BJ (cell line): Measurements from ENCODE around the gene CITED1. TPM values are rescaled to one million over a fixed set of nuclear protein-coding genes. Genes with fewer than 3 reads are reported as not detected.
A peak's percentile ranks its signal among the peaks of the same experiment; 100 is the strongest.

Experiments used
- CTCF ChIA-PET: fragments of 350-600 bp; formaldehyde crosslinking; extraction: SDS; loops from one replicate; lab custom pipeline; 2021; ENCODE audit warnings: antibody characterized with exemption, inconsistent platforms; lab: Yijun Ruan, JAX
- POLR2A ChIA-PET: fragments of 300-600 bp; sonication (Branson Sonifier 250); formaldehyde crosslinking; extraction: SDS; loops from one replicate; lab custom pipeline; 2021; ENCODE audit warnings: antibody characterized with exemption; lab: Charles Lee
- DNase-seq: peaks from one replicate; pipeline ENCODE4 v3.0.0-alpha.2; 2011; ENCODE audit warnings: low read depth
- H3K27me3 ChIP-seq: 2 replicates; pipeline ENCODE4 v1.6.0; 2011; ENCODE audit warnings: low read length; ENCODE audit not compliant: control insufficient read depth, insufficient read depth
- H3K36me3 ChIP-seq: 2 replicates; pipeline ENCODE4 v1.5.1; 2011; ENCODE audit warnings: low read length; ENCODE audit not compliant: control insufficient read depth, insufficient read depth
- H3K4me3 ChIP-seq: 2 replicates; pipeline ENCODE4 v1.5.1; 2011; ENCODE audit warnings: low read depth, mild to moderate bottlenecking, control low read depth, low read length
- polyA minus RNA-seq: library from RNA; depleted of rRNA, polyadenylated mRNA; stranded (reverse); fragments of >200 nt; gene quantifications from 2 replicates; pipeline ENCODE4 v1.2.3, GENCODE V29; 2011; rRNA and poly(A)+ RNA removed
- polyA plus RNA-seq: library from polyadenylated mRNA; depleted of rRNA; stranded (reverse); fragments of >200 nt; gene quantifications from 2 replicates; pipeline ENCODE4 v1.2.3, GENCODE V29; 2011; rRNA removed
- TF ChIP-seq, protein P1 (sequence below): IDR thresholded peaks from 2 replicates; pipeline ENCODE4 v1.5.1; 2011; ENCODE audit warnings: low read depth, mild to moderate bottlenecking, control low read depth, inconsistent platforms, low read length, moderate library complexity; ENCODE audit not compliant: insufficient read depth

Gene CITED1, protein sequence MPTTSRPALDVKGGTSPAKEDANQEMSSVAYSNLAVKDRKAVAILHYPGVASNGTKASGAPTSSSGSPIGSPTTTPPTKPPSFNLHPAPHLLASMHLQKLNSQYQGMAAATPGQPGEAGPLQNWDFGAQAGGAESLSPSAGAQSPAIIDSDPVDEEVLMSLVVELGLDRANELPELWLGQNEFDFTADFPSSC
- not detected in 2 replicates for polyA plus RNA-seq
- not detected in 2 replicates for polyA minus RNA-seq

DNA sequence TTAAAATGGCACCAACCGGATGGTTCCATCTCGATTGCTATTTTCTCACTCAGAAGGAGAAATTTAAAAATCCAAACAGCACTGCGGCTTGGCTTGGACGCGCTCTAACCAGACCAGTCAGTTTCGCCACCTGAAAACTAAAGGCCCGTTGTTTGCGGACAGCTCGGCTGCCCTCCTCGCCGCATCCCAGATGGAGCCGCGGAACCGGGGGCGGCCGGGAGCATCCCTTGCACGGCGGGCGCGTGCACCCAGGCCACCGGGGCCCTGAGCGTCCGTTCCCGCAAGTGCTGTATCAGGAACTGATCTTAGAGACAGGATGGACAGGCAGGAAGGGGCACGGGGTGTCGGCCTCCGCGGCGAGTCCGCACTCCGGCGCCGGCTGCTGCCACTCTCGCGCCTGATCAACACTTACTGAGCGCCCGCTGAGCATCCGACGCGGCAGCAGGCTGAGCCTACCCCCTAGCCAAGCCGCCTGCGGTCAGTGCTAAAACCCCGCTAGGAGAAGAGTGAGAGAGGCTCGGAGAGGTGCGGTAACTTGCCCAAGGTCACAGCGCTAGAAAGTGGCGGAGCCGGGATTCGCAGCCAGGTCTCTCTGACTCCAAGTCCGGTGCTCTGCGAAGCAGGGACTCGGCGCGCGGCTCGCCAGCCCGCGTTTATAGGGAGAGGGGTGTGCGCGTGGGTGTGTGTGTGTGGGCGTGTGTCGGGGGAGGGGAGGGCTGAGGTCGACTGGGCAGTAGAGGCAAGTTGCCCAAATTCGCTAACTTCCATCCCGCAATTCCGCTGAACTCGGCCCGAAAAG lies at the start of gene CITED1:
Gene CITED1, minus strand, starts transcription at position 629 of the 799 bp plus-strand sequence. CDS start 3,045 bp downstream, outside the sequence.
- H3K27me3 ChIP-seq = peaks cover 55% of the 10 kb centered on the region
- ChIA-PET CTCF (interaction anchor here (0.5 kb wide), 1 partner anchor 10 kb away, joined by 3 read pairs; no protein-coding TSS in a partner anchor), POLR2A (no interaction called here)
- H3K36me3 ChIP-seq = no peaks in the 10 kb centered on the region
- no peak for DNase-seq
- TF ChIP-seq, protein P1, sequence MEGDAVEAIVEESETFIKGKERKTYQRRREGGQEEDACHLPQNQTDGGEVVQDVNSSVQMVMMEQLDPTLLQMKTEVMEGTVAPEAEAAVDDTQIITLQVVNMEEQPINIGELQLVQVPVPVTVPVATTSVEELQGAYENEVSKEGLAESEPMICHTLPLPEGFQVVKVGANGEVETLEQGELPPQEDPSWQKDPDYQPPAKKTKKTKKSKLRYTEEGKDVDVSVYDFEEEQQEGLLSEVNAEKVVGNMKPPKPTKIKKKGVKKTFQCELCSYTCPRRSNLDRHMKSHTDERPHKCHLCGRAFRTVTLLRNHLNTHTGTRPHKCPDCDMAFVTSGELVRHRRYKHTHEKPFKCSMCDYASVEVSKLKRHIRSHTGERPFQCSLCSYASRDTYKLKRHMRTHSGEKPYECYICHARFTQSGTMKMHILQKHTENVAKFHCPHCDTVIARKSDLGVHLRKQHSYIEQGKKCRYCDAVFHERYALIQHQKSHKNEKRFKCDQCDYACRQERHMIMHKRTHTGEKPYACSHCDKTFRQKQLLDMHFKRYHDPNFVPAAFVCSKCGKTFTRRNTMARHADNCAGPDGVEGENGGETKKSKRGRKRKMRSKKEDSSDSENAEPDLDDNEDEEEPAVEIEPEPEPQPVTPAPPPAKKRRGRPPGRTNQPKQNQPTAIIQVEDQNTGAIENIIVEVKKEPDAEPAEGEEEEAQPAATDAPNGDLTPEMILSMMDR = no peak
- peak within 1 kb of the TSS; percentile 38 for H3K4me3 ChIP-seq

- Histone ChIP-seq H3K27me3 (no peaks in the 10 kb centered on the region), H3K4me3 (no peak overlapping the region), H3K36me3 (0 out of 2 replicates have a peak, but pooled peaks cover 1% of the 10 kb centered on the region)
- POLR2A ChIA-PET = no interaction called here
- DNase-seq = no peak
- TF ChIP-seq, protein P1 = no peak
- CTCF ChIA-PET = no interaction called here
These were observed 47.1 kb upstream of the CITED1 start for GRCh38 chrX:72352786-72353185.

DNA sequence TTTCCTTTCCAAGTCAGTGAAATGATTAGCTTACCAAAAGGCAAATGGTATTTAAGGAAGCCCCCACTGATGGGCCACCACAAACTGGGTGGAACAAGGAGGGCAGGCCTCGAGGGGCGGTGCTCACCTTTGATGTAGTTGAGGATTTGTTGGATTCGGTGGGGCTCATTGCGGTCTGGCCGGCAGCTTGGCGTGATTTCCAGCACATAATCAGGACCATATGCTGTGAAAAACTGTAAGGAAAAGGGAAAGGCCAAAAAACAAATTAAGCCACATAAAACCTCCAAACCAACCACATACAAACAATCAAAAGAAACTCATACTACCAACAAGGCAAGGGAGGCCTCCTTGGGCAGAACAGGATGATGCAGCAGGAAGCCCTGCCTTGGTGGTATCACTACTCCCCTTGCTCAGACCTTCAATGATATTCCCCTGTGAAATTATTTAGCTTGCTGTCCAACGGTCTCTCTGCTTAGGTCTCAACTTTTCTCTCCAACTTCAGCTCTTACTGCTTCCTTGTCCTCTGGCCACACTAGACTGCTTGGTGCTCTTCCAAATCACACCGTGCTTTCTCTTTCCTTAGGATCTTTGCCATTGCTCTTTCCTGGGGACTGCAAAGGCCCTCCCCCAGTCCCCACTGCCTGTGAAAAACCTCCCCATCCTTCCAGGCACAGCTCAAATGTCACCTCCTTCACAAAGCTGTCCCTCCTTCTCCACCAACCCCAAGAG lies 46.1 kb upstream of the CITED1 start:
- H3K36me3 ChIP-seq = 0 out of 2 replicates have a peak, but pooled peaks cover 1% of the 10 kb centered on the region
- CTCF ChIA-PET = no interaction called here
- POLR2A ChIA-PET = no interaction called here
- H3K4me3 ChIP-seq = no peak overlapping the region
- H3K27me3 ChIP-seq = no peaks in the 10 kb centered on the region
- peak; percentile 19 for DNase-seq
- TF ChIP-seq, protein P1 = no peak

- ChIA-PET POLR2A (no interaction called here), CTCF (interaction anchor here (1.2 kb wide), 1 partner anchor 9 kb away, joined by 3 read pairs; no protein-coding TSS in a partner anchor)
- no peaks in the 10 kb centered on the region for H3K27me3 ChIP-seq
- no peak for DNase-seq
- TF ChIP-seq, protein P1 = no peak
- H3K4me3 ChIP-seq = no peak overlapping the region
- 0 out of 2 replicates have a peak, but pooled peaks cover 1% of the 10 kb centered on the region for H3K36me3 ChIP-seq
These were observed 43.5 kb upstream of the CITED1 start for GRCh38 chrX:72349190-72349589.
